Nephron (organoid): ENCODE data around the gene UBTD1.

Experiments
- H3K27ac Mint-ChIP-seq, 3 experiments: 2 replicates each; pipeline ENCODE4 v1.8.0; 2020; ENCODE audit warnings: mixed read lengths in 3 of 3, mild to moderate bottlenecking in 2 of 3, moderate library complexity in 1 of 3
- H3K27me3 Mint-ChIP-seq: 2 replicates; pipeline ENCODE4 v1.8.0; 2021; ENCODE audit warnings: low read depth, mild to moderate bottlenecking, moderate library complexity, mixed read lengths
- H3K36me3 Mint-ChIP-seq: 2 replicates; pipeline ENCODE4 v1.8.0; 2020; ENCODE audit warnings: low read depth, mixed read lengths
- H3K4me1 Mint-ChIP-seq: 2 replicates; pipeline ENCODE4 v1.8.0; 2020; ENCODE audit warnings: mixed read lengths
- H3K4me3 Mint-ChIP-seq, 3 experiments: 2 replicates each; pipeline ENCODE4 v1.8.0; 2020; ENCODE audit warnings: mild to moderate bottlenecking in 3 of 3, mixed read lengths in 3 of 3, moderate library complexity in 2 of 3
- H3K9me3 Mint-ChIP-seq: 2 replicates; pipeline ENCODE4 v1.8.0; 2020; ENCODE audit warnings: mixed read lengths
- CTCF ChIP-seq, 3 experiments: fragments of 200-600 bp; sonication (generic); IDR thresholded peaks; one replicate each; pipeline ENCODE4 v1.5.0; 2021; ENCODE audit warnings: antibody characterized with exemption in 3 of 3; ENCODE audit not compliant: unreplicated experiment in 3 of 3

UBTD1 gene

GRCh38 chr10:97483506-97483905 is 15.2 kb upstream of the UBTD1 start:
- Mint-ChIP-seq H3K4me1 (no peaks in the 10 kb centered on the region), H3K9me3 (no peaks in the 10 kb centered on the region), H3K4me3 (no peak overlapping the region), H3K27ac (no peak overlapping the region), H3K36me3 (peaks cover 35% of the 10 kb centered on the region), H3K27me3 (no peaks in the 10 kb centered on the region)
- no peak for TF ChIP-seq CTCF (IDR thresholded peaks at IDR 0.05; ENCODE audit: unreplicated experiment in 3 of 3)

- H3K36me3 Mint-ChIP-seq: peaks cover 35% of the 10 kb centered on the region
- H3K27me3 Mint-ChIP-seq: no peaks in the 10 kb centered on the region
- no peak for TF ChIP-seq CTCF (IDR thresholded peaks at IDR 0.05; ENCODE audit: unreplicated experiment in 3 of 3)
- H3K9me3 Mint-ChIP-seq: no peaks in the 10 kb centered on the region
- H3K27ac Mint-ChIP-seq: no peak overlapping the region
- no peaks in the 10 kb centered on the region for H3K4me1 Mint-ChIP-seq
- no peak overlapping the region for H3K4me3 Mint-ChIP-seq
Measured at GRCh38 chr10:97483921-97484320, 14.8 kb upstream of the UBTD1 start.

GRCh38 chr10:97485647-97486281 is 13.0 kb upstream of the UBTD1 start:
- Mint-ChIP-seq H3K36me3 (peaks cover 21% of the 10 kb centered on the region), H3K9me3 (no peaks in the 10 kb centered on the region), H3K4me3 (no peak overlapping the region)

GRCh38 chr10:97490592-97490991 is 8.1 kb upstream of the UBTD1 start:
- Mint-ChIP-seq H3K9me3 (no peaks in the 10 kb centered on the region), H3K27ac (peak overlapping the region in 2 of 3 experiments; percentile 55 to 60), H3K4me1 (peaks cover 24% of the 10 kb centered on the region), H3K36me3 (peaks cover 7% of the 10 kb centered on the region), H3K4me3 (no peak overlapping the region), H3K27me3 (no peaks in the 10 kb centered on the region)
- TF ChIP-seq CTCF (IDR thresholded peaks at IDR 0.05; ENCODE audit: unreplicated experiment in 3 of 3): no peak

More at GRCh38 chr10:97485647-97486281, 13.0 kb upstream of the UBTD1 start:
- H3K27ac Mint-ChIP-seq: no peak overlapping the region
- no peaks in the 10 kb centered on the region for H3K27me3 Mint-ChIP-seq
- H3K4me1 Mint-ChIP-seq: peaks cover 5% of the 10 kb centered on the region
- TF ChIP-seq CTCF (IDR thresholded peaks at IDR 0.05; ENCODE audit: unreplicated experiment in 3 of 3): no peak

GRCh38 chr10:97494151-97494550 is 4.6 kb upstream of the UBTD1 start:
- H3K4me3 Mint-ChIP-seq: no peak overlapping the region
- H3K36me3 Mint-ChIP-seq: peaks cover 3% of the 10 kb centered on the region
- no peak for TF ChIP-seq CTCF (IDR thresholded peaks at IDR 0.05; ENCODE audit: unreplicated experiment in 3 of 3)
- peaks cover 33% of the 10 kb centered on the region for H3K4me1 Mint-ChIP-seq
- H3K27me3 Mint-ChIP-seq: no peaks in the 10 kb centered on the region
- H3K9me3 Mint-ChIP-seq: no peaks in the 10 kb centered on the region
- H3K27ac Mint-ChIP-seq: peak overlapping the region in 2 of 3 experiments; percentile 44 to 49

GRCh38 chr10:97494863-97495506 is 3.7 kb upstream of the UBTD1 start:
- Mint-ChIP-seq H3K9me3 (no peaks in the 10 kb centered on the region), H3K4me3 (peak overlapping the region; percentile 49 to 59 (median 58)), H3K27me3 (peaks cover 5% of the 10 kb centered on the region), H3K27ac (peak overlapping the region in 2 of 3 experiments; percentile 49 to 88), H3K4me1 (peaks cover 35% of the 10 kb centered on the region), H3K36me3 (peaks cover 3% of the 10 kb centered on the region)
- TF ChIP-seq CTCF (IDR thresholded peaks at IDR 0.05; ENCODE audit: unreplicated experiment in 3 of 3): no peak
